UCSD-AML1 (cell line): ENCODE results near the gene TMEM240.
A peak's percentile ranks its signal among the peaks of the same experiment; 100 is the strongest.

ENCODE experiments used
- DNase-seq: peaks from one replicate; lab custom pipeline; 2025; ENCODE audit not compliant: unreplicated experiment; lab: John Stamatoyannopoulos, UW

TMEM240 gene

GRCh38 chr1:1540090-1540817, at the start of gene TMEM240:
Gene TMEM240, minus strand, starts transcription at chr1:1540624. Its CDS starts 278 bp downstream, at chr1:1540346.
- DNase-seq: no peak

GRCh38 chr1:1583347-1584010, 43.1 kb upstream of the TMEM240 start:
- no peak for DNase-seq

GRCh38 chr1:1582585-1583346, 42.3 kb upstream of the TMEM240 start:
- DNase-seq: no peak

GRCh38 chr1:1578371-1578940, 38.0 kb upstream of the TMEM240 start:
- no peak for DNase-seq

GRCh38 chr1:1577367-1578011, 37.1 kb upstream of the TMEM240 start:
- DNase-seq: no peak

- peak; percentile 92 for DNase-seq
Observed at GRCh38 chr1:1574721-1575537, 34.5 kb upstream of the TMEM240 start, which contains the start of gene SSU72. Gene SSU72, minus strand, starts transcription at chr1:1574863. Its CDS starts 306 bp downstream, at chr1:1574557.

- DNase-seq: peak; percentile 86
Observed at GRCh38 chr1:1573843-1574720, 33.7 kb upstream of the TMEM240 start.

GRCh38 chr1:1569341-1569740, 28.9 kb upstream of the TMEM240 start:
- DNase-seq: no peak

- no peak for DNase-seq
Observed at GRCh38 chr1:1567891-1568291, 27.5 kb upstream of the TMEM240 start.

- no peak for DNase-seq
Observed at GRCh38 chr1:1567152-1567875, 26.9 kb upstream of the TMEM240 start.

GRCh38 chr1:1565340-1565739, 24.9 kb upstream of the TMEM240 start:
- DNase-seq: no peak

GRCh38 chr1:1564268-1564667, 23.8 kb upstream of the TMEM240 start:
- no peak for DNase-seq

- no peak for DNase-seq
Observed at GRCh38 chr1:1563688-1564087, 23.3 kb upstream of the TMEM240 start.

GRCh38 chr1:1562556-1563195, 22.3 kb upstream of the TMEM240 start:
- no peak for DNase-seq

GRCh38 chr1:1561801-1562470, 21.5 kb upstream of the TMEM240 start:
- no peak for DNase-seq

- DNase-seq: no peak
Observed at GRCh38 chr1:1560178-1560577, 19.8 kb upstream of the TMEM240 start.

- DNase-seq: no peak
Observed at GRCh38 chr1:1559066-1559465, 18.6 kb upstream of the TMEM240 start.
